ENCODE measurements around the gene C16orf92. TPM values are rescaled to one million over a fixed set of nuclear protein-coding genes. Genes with fewer than 3 reads are reported as not detected.

The C16orf92 gene
- total RNA-seq, 1 experiment from 2014 or later, result not detected

DNA sequence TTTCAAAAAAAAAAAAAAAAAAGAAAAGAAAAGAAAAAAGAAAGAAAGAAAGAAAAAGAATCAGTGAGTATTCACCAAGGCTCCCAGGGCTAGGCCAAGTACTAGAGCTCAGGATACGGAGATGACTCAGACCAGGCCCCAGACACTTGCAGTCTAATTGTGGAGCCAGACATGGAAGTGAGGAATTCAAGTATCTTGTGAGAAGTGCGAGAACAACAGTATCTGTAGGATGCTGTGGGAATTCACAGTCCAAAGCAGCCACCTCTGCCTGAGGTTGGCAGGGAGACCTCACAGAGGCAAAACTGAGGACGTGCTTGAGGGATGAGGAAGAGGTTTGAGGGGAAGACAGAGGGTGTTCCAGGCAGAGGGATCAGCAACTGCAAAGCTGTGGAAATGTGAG, 28.5 kb downstream of the C16orf92 start:
- Histone ChIP-seq H3K36me3 (ENCODE audit: control insufficient read depth in 1 of 2, insufficient read depth in 2 of 2, low read length in 2 of 2) (no peaks in the 10 kb centered on the region), H4K20me1 (ENCODE audit: insufficient read depth) (no peaks in the 10 kb centered on the region), H3K4me3 (replicated peaks in 1 of 2; ENCODE audit: low read depth in 1 of 2, low read length in 2 of 2) (no peak overlapping the region), H3K27ac (ENCODE audit: low read depth, low read length) (no peak overlapping the region), H3K9ac (ENCODE audit: low read length) (peak overlapping the region; percentile 30), H3K4me2 (ENCODE audit: low read length) (peak overlapping the region; percentile 20), H3K9me3 (ENCODE audit: control insufficient read depth in 1 of 2, insufficient read depth in 1 of 2, low read depth in 1 of 2, low read length in 2 of 2) (no peaks in the 10 kb centered on the region), H3K79me2 (ENCODE audit: insufficient read depth, low read length) (peaks cover 7% of the 10 kb centered on the region), H3K27me3 (ENCODE audit: insufficient read depth, low read length) (no peaks in the 10 kb centered on the region), H2AFZ (ENCODE audit: low read depth, low read length, poor library complexity, severe bottlenecking) (no peak overlapping the region), H3K9me2 (ENCODE audit: insufficient read depth) (no peaks in the 10 kb centered on the region), H3K4me1 (ENCODE audit: control insufficient read depth in 1 of 2, insufficient read depth in 2 of 2, low read length in 2 of 2) (peaks cover 8 to 42% of the 10 kb centered on the region in 2 experiments; a peak in 3 of 4 replicates)
- no peak for DNase-seq (ENCODE audit: low read depth, low spot score)
- ChIA-PET RAD21 (ENCODE audit: low non-redundant PET in 1 of 2, low total read pairs in 2 of 2, uncharacterized antibody in 2 of 2, unreplicated experiment in 2 of 2) (no interaction called here), CTCF (interaction anchor here (0.7 kb wide), 1 partner anchor 122 kb away, joined by 4 read pairs; no protein-coding TSS in a partner anchor), POLR2A (interaction anchor here (0.6 kb wide), 1 partner anchor 130 kb away, joined by 4 read pairs; no protein-coding TSS in a partner anchor)
- no peak for ATAC-seq
- intact Hi-C loops (cut with micrococcal nuclease), result no loop called here
- no peak for TF ChIP-seq JUND (IDR thresholded peaks at IDR 0.05)
- no peak for TF ChIP-seq ZNF274 (IDR thresholded peaks at IDR 0.05; ENCODE audit: low read depth, low read length)
- TF ChIP-seq CEBPB (IDR thresholded peaks at IDR 0.05; ENCODE audit: low read depth), result no peak
- no peak for TF ChIP-seq SIN3A (IDR thresholded peaks at IDR 0.05; ENCODE audit: low read depth)
- TF ChIP-seq POLR2AphosphoS5 (IDR thresholded peaks at IDR 0.05; ENCODE audit: low read depth, low read length), result no peak
- no peak for TF ChIP-seq YY1 (IDR thresholded peaks at IDR 0.05; ENCODE audit: extremely low read depth, insufficient replicate concordance, low read depth, low read length)
- TF ChIP-seq EZH2 (IDR thresholded peaks at IDR 0.05), result no peak
- BruUV-seq (replicated peaks), result no TSS peak

DNA sequence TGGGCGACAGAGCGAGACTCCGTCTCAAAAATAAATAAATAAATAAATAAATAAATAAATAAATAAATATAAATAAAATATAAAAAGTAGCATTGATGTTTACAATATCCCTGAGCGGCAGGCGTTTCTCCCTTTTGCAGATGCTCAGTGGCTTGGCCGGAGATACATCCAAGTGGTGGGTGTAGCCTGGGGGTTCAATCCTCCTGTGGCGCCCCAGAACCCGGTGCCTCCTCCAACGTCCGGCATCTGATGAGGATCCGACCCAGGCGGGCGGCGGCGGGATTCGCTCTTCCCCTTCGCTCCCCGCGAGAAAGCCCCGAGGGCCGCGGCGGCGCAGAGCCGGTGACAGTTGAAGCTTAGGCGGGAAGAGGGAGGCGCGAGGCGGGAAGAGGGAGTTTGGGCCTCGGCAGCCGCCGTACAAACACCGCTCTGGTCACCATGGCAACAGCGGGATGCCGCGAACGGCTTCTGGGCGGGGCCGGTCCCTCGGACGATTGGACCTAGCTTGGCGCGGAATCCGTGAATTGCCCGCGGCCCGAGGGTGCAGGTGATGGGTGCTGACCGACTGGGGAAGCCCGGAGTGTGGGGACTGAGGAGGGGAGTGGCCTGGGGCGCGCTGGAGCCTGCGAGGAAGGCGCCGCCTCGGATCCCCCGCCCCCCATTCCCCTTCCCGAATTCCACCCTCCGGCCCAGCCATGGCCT, 29.8 kb downstream of the C16orf92 start:
- Histone ChIP-seq H3K27me3 (ENCODE audit: insufficient read depth, low read length) (no peaks in the 10 kb centered on the region), H3K4me3 (replicated peaks in 1 of 2; ENCODE audit: low read depth in 1 of 2, low read length in 2 of 2) (peak overlapping the region; percentile 81 to 93), H3K36me3 (ENCODE audit: control insufficient read depth in 1 of 2, insufficient read depth in 2 of 2, low read length in 2 of 2) (no peaks in the 10 kb centered on the region), H3K4me1 (ENCODE audit: control insufficient read depth in 1 of 2, insufficient read depth in 2 of 2, low read length in 2 of 2) (peaks cover 8 to 41% of the 10 kb centered on the region in 2 experiments; a peak in 3 of 4 replicates), H3K4me2 (ENCODE audit: low read length) (peak overlapping the region; percentile 100), H3K9ac (ENCODE audit: low read length) (peak overlapping the region; percentile 82), H3K79me2 (ENCODE audit: insufficient read depth, low read length) (peaks cover 7% of the 10 kb centered on the region), H2AFZ (ENCODE audit: low read depth, low read length, poor library complexity, severe bottlenecking) (peak overlapping the region; percentile 95), H3K9me3 (ENCODE audit: control insufficient read depth in 1 of 2, insufficient read depth in 1 of 2, low read depth in 1 of 2, low read length in 2 of 2) (no peaks in the 10 kb centered on the region), H3K27ac (ENCODE audit: low read depth, low read length) (peak overlapping the region; percentile 72), H4K20me1 (ENCODE audit: insufficient read depth) (no peaks in the 10 kb centered on the region), H3K9me2 (ENCODE audit: insufficient read depth) (no peaks in the 10 kb centered on the region)
- ChIA-PET CTCF (interaction anchor here (0.5 to 1.2 kb wide), 3 partner anchors 21 to 40 kb away, joined by 3 to 4 read pairs (median 4); no protein-coding TSS in a partner anchor), RAD21 (ENCODE audit: low non-redundant PET in 1 of 2, low total read pairs in 2 of 2, uncharacterized antibody in 2 of 2, unreplicated experiment in 2 of 2) (no interaction called here), POLR2A (interaction anchor here (1.8 kb wide), 1 partner anchor 12 kb away, joined by 13 read pairs; the partner anchor contains the start of gene ALDOA)
- DNase-seq (ENCODE audit: low read depth, low spot score) (peak; percentile 85), ATAC-seq (peak; percentile 79)
- BruUV-seq (replicated peaks), result no TSS peak
- TF ChIP-seq, protein P1, sequence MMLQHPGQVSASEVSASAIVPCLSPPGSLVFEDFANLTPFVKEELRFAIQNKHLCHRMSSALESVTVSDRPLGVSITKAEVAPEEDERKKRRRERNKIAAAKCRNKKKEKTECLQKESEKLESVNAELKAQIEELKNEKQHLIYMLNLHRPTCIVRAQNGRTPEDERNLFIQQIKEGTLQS (IDR thresholded peaks at IDR 0.05), result no peak
- peak; percentile 79 for TF ChIP-seq SP1 (IDR thresholded peaks at IDR 0.05; ENCODE audit: low read depth)
- TF ChIP-seq POLR2AphosphoS5 (IDR thresholded peaks at IDR 0.05; ENCODE audit: low read depth, low read length), result peak; percentile 51
- no peak for TF ChIP-seq POLR2A (IDR thresholded peaks at IDR 0.05; ENCODE audit: borderline replicate concordance, extremely low read depth, insufficient read depth, insufficient read length)
- TF ChIP-seq, protein P2, sequence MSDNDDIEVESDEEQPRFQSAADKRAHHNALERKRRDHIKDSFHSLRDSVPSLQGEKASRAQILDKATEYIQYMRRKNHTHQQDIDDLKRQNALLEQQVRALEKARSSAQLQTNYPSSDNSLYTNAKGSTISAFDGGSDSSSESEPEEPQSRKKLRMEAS (IDR thresholded peaks at IDR 0.05), result peak; percentile 100
- TF ChIP-seq, protein P3, sequence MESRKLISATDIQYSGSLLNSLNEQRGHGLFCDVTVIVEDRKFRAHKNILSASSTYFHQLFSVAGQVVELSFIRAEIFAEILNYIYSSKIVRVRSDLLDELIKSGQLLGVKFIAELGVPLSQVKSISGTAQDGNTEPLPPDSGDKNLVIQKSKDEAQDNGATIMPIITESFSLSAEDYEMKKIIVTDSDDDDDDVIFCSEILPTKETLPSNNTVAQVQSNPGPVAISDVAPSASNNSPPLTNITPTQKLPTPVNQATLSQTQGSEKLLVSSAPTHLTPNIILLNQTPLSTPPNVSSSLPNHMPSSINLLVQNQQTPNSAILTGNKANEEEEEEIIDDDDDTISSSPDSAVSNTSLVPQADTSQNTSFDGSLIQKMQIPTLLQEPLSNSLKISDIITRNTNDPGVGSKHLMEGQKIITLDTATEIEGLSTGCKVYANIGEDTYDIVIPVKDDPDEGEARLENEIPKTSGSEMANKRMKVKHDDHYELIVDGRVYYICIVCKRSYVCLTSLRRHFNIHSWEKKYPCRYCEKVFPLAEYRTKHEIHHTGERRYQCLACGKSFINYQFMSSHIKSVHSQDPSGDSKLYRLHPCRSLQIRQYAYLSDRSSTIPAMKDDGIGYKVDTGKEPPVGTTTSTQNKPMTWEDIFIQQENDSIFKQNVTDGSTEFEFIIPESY (IDR thresholded peaks at IDR 0.05; ENCODE audit: extremely low read depth, insufficient replicate concordance, low read length), result peak; percentile 73
- 0 out of 2 replicates have a peak, but pooled peaks have one; percentile 19 for TF ChIP-seq EGR1 (IDR thresholded peaks at IDR 0.05; ENCODE audit: low read depth)
- TF ChIP-seq CBX3 (IDR thresholded peaks at IDR 0.05; ENCODE audit: low read depth), result peak; percentile 98
- TF ChIP-seq ZFX (IDR thresholded peaks at IDR 0.05), result peak; percentile 40; the same call in 1 of the 2 replicates
- TF ChIP-seq SIN3A (IDR thresholded peaks at IDR 0.05; ENCODE audit: low read depth), result peak; percentile 98
- no peak for TF ChIP-seq ZNF274 (IDR thresholded peaks at IDR 0.05; ENCODE audit: low read depth, low read length)
- intact Hi-C loops (cut with micrococcal nuclease), result no loop called here
